LHCN-M2 (cell line): Measurements from ENCODE around the gene APCDD1L. TPM values are rescaled to one million over a fixed set of nuclear protein-coding genes. Genes with fewer than 3 reads are reported as not detected.
A peak's percentile ranks its signal among the peaks of the same experiment; 100 is the strongest.

ENCODE experiments used
- DNase-seq: peaks from one replicate; pipeline ENCODE4 v3.0.0-alpha.2; 2012; ENCODE audit warnings: low read depth
- total RNA-seq: library from RNA; depleted of rRNA; stranded (reverse); fragments of >200 nt; gene quantifications from 2 replicates; pipeline ENCODE4 v1.2.3, GENCODE V29; 2014

Gene APCDD1L
- total RNA-seq, 1 experiment from 2014 or later = 0.34 TPM

GRCh38 chr20:58545565-58546415 is 30.6 kb upstream of the APCDD1L start:
- DNase-seq = no peak

GRCh38 chr20:58544891-58545290 is 29.7 kb upstream of the APCDD1L start:
- DNase-seq = no peak

- DNase-seq = no peak
Observed at GRCh38 chr20:58544286-58544685, 29.1 kb upstream of the APCDD1L start.

- no peak for DNase-seq
Observed at GRCh38 chr20:58543274-58543673, 28.1 kb upstream of the APCDD1L start.

- no peak for DNase-seq
Observed at GRCh38 chr20:58542411-58543095, 27.4 kb upstream of the APCDD1L start.

- DNase-seq = peak; percentile 29
Observed at GRCh38 chr20:58542034-58542410, 26.8 kb upstream of the APCDD1L start.

- DNase-seq = peak; percentile 78
Observed at GRCh38 chr20:58538752-58539151, 23.6 kb upstream of the APCDD1L start.

- no peak for DNase-seq
Observed at GRCh38 chr20:58537831-58538230, 22.6 kb upstream of the APCDD1L start.

GRCh38 chr20:58536289-58536688 is 21.1 kb upstream of the APCDD1L start:
- no peak for DNase-seq

- no peak for DNase-seq
Observed at GRCh38 chr20:58531657-58532056, 16.5 kb upstream of the APCDD1L start.

GRCh38 chr20:58531063-58531462 is 15.9 kb upstream of the APCDD1L start:
- DNase-seq = no peak

- no peak for DNase-seq
Observed at GRCh38 chr20:58528412-58528811, 13.2 kb upstream of the APCDD1L start.

- no peak for DNase-seq
Observed at GRCh38 chr20:58526411-58526810, 11.2 kb upstream of the APCDD1L start.

- peak; percentile 47 for DNase-seq
Observed at GRCh38 chr20:58524814-58525213, 9.6 kb upstream of the APCDD1L start.

- DNase-seq = peak; percentile 59
Observed at GRCh38 chr20:58523971-58524315, 8.7 kb upstream of the APCDD1L start.

GRCh38 chr20:58523072-58523970 is 8.1 kb upstream of the APCDD1L start:
- no peak for DNase-seq

GRCh38 chr20:58522666-58523065 is 7.5 kb upstream of the APCDD1L start:
- no peak for DNase-seq

GRCh38 chr20:58521763-58522162 is 6.6 kb upstream of the APCDD1L start:
- DNase-seq = no peak

- DNase-seq = no peak
Observed at GRCh38 chr20:58519940-58520712, 4.9 kb upstream of the APCDD1L start.

- DNase-seq = no peak
Observed at GRCh38 chr20:58518896-58519593, 3.8 kb upstream of the APCDD1L start.

GRCh38 chr20:58518387-58518786 is 3.2 kb upstream of the APCDD1L start:
- DNase-seq = no peak
